Measurements from ENCODE around the gene ZBTB16.
A peak's percentile ranks its signal among the peaks of the same experiment; 100 is the strongest.

Gene ZBTB16

GRCh38 chr11:114162719-114163123 is 103.2 kb downstream of the ZBTB16 start:
- Mint-ChIP-seq H3K4me1 (peaks cover 96% of the 10 kb centered on the region), H3K9me3 (peaks cover 0 to 4% of the 10 kb centered on the region in 2 donors), H3K27ac (no peak overlapping the region), H3K4me3 (no peak overlapping the region), H3K27me3 (no peaks in the 10 kb centered on the region)
- ATAC-seq (no peak), DNase-seq (no peak)

- no peaks in the 10 kb centered on the region for H3K27me3 Mint-ChIP-seq
- peaks cover 96% of the 10 kb centered on the region for H3K4me1 Mint-ChIP-seq
- ATAC-seq, result no peak
- no peak overlapping the region for H3K27ac Mint-ChIP-seq
- H3K9me3 Mint-ChIP-seq, result peaks cover 0 to 4% of the 10 kb centered on the region in 2 donors
- no peak for DNase-seq
- H3K4me3 Mint-ChIP-seq, result no peak overlapping the region
These were observed 103.7 kb downstream of the ZBTB16 start for GRCh38 chr11:114163229-114163631.

- Mint-ChIP-seq H3K27me3 (no peaks in the 10 kb centered on the region), H3K9me3 (peaks cover 0 to 4% of the 10 kb centered on the region in 2 donors), H3K4me1 (peaks cover 96% of the 10 kb centered on the region), H3K27ac (no peak overlapping the region), H3K4me3 (no peak overlapping the region)
- no peak for ATAC-seq
- no peak for DNase-seq
These were observed 104.4 kb downstream of the ZBTB16 start for GRCh38 chr11:114163830-114164401.

GRCh38 chr11:114164546-114164945 is 105.0 kb downstream of the ZBTB16 start:
- Mint-ChIP-seq H3K4me3 (no peak overlapping the region), H3K27ac (peak overlapping the region in 1 of 2 donors; percentile 0), H3K27me3 (no peaks in the 10 kb centered on the region), H3K4me1 (peaks cover 96% of the 10 kb centered on the region), H3K9me3 (peaks cover 0 to 4% of the 10 kb centered on the region in 2 donors)
- ATAC-seq (no peak), DNase-seq (no peak)

- no peak for ATAC-seq
- Mint-ChIP-seq H3K27me3 (no peaks in the 10 kb centered on the region), H3K4me3 (no peak overlapping the region), H3K4me1 (peaks cover 96% of the 10 kb centered on the region), H3K27ac (peak overlapping the region in 1 of 2 donors; percentile 74), H3K9me3 (peaks cover 0 to 4% of the 10 kb centered on the region in 2 donors)
- no peak for DNase-seq
These were observed 106.1 kb downstream of the ZBTB16 start for GRCh38 chr11:114165326-114166230.

- Mint-ChIP-seq H3K4me1 (peaks cover 98% of the 10 kb centered on the region), H3K27me3 (no peaks in the 10 kb centered on the region), H3K4me3 (peak overlapping the region in 1 of 2 donors; percentile 46), H3K27ac (peak overlapping the region in 1 of 2 donors; percentile 61), H3K9me3 (peaks cover 0 to 1% of the 10 kb centered on the region in 2 donors)
- DNase-seq (no peak), ATAC-seq (no peak)
These were observed 106.9 kb downstream of the ZBTB16 start for GRCh38 chr11:114166362-114166761.

- Mint-ChIP-seq H3K4me1 (peaks cover 98% of the 10 kb centered on the region), H3K9me3 (no peaks in the 10 kb centered on the region), H3K27me3 (no peaks in the 10 kb centered on the region), H3K27ac (peak overlapping the region in 1 of 2 donors; percentile 61), H3K4me3 (peak overlapping the region; percentile 46 to 54)
- DNase-seq (no peak), ATAC-seq (peak; percentile 64)
These were observed 107.4 kb downstream of the ZBTB16 start for GRCh38 chr11:114166897-114167323.

GRCh38 chr11:114167355-114167754 is 107.8 kb downstream of the ZBTB16 start:
- no peak for ATAC-seq
- Mint-ChIP-seq H3K9me3 (no peaks in the 10 kb centered on the region), H3K4me1 (peaks cover 98% of the 10 kb centered on the region), H3K4me3 (peak overlapping the region; percentile 63 to 66), H3K27ac (no peak overlapping the region), H3K27me3 (no peaks in the 10 kb centered on the region)
- no peak for DNase-seq

GRCh38 chr11:114167771-114168448 is 108.4 kb downstream of the ZBTB16 start:
- no peaks in the 10 kb centered on the region for H3K9me3 Mint-ChIP-seq
- ATAC-seq (no peak), DNase-seq (no peak)
- H3K4me1 Mint-ChIP-seq, result peaks cover 98% of the 10 kb centered on the region
- H3K27me3 Mint-ChIP-seq, result no peaks in the 10 kb centered on the region
- peak overlapping the region; percentile 63 to 66 for H3K4me3 Mint-ChIP-seq
- H3K27ac Mint-ChIP-seq, result no peak overlapping the region

- H3K9me3 Mint-ChIP-seq, result no peaks in the 10 kb centered on the region
- no peaks in the 10 kb centered on the region for H3K27me3 Mint-ChIP-seq
- DNase-seq (no peak), ATAC-seq (no peak)
- no peak overlapping the region for H3K27ac Mint-ChIP-seq
- no peak overlapping the region for H3K4me3 Mint-ChIP-seq
- H3K4me1 Mint-ChIP-seq, result peaks cover 98% of the 10 kb centered on the region
These were observed 109.2 kb downstream of the ZBTB16 start for GRCh38 chr11:114168691-114169090.

- H3K4me1 Mint-ChIP-seq, result peaks cover 98% of the 10 kb centered on the region
- H3K27ac Mint-ChIP-seq, result no peak overlapping the region
- H3K4me3 Mint-ChIP-seq, result no peak overlapping the region
- DNase-seq (no peak), ATAC-seq (no peak)
- no peaks in the 10 kb centered on the region for H3K27me3 Mint-ChIP-seq
- H3K9me3 Mint-ChIP-seq, result no peaks in the 10 kb centered on the region
These were observed 109.8 kb downstream of the ZBTB16 start for GRCh38 chr11:114169321-114169749.

GRCh38 chr11:114169821-114170220 is 110.3 kb downstream of the ZBTB16 start:
- peaks cover 99% of the 10 kb centered on the region for H3K4me1 Mint-ChIP-seq

GRCh38 chr11:114170226-114170625 is 110.7 kb downstream of the ZBTB16 start:
- ATAC-seq (no peak), DNase-seq (no peak)
- Mint-ChIP-seq H3K9me3 (no peaks in the 10 kb centered on the region), H3K4me3 (no peak overlapping the region), H3K27ac (no peak overlapping the region), H3K27me3 (no peaks in the 10 kb centered on the region), H3K4me1 (peaks cover 96% of the 10 kb centered on the region)

More at GRCh38 chr11:114169821-114170220, 110.3 kb downstream of the ZBTB16 start:
- Mint-ChIP-seq H3K4me3 (no peak overlapping the region), H3K9me3 (no peaks in the 10 kb centered on the region), H3K27ac (no peak overlapping the region), H3K27me3 (no peaks in the 10 kb centered on the region)
- no peak for DNase-seq
- ATAC-seq, result no peak

- Mint-ChIP-seq H3K27ac (peak overlapping the region in 1 of 2 donors; percentile 40), H3K4me3 (no peak overlapping the region), H3K27me3 (no peaks in the 10 kb centered on the region), H3K4me1 (peaks cover 89% of the 10 kb centered on the region), H3K9me3 (no peaks in the 10 kb centered on the region)
- ATAC-seq, result no peak
- no peak for DNase-seq
These were observed 111.9 kb downstream of the ZBTB16 start for GRCh38 chr11:114171257-114172054.

Data from stimulated activated naive CD8-positive, alpha-beta T cell treated with anti-CD3 and anti-CD28 coated beads, Interleukin-15, amount 100 ng/mL, for 72 hours (primary cell).